ENCODE results near the gene ERC2. TPM values are rescaled to one million over a fixed set of nuclear protein-coding genes. Genes with fewer than 3 reads are reported as not detected.

ERC2 gene
- total RNA-seq, 1 donor from 2014 or later, result 0.35 TPM

- H3K36me3 Mint-ChIP-seq (ENCODE audit: unreplicated experiment), result no peaks in the 10 kb centered on the region
- no peak overlapping the region for H3K27ac Mint-ChIP-seq (ENCODE audit: unreplicated experiment)
- DNase-seq (ENCODE audit: extremely low spot score, unreplicated experiment), result no peak
- H3K4me3 Mint-ChIP-seq (ENCODE audit: unreplicated experiment), result no peak overlapping the region
- H3K4me1 Mint-ChIP-seq (ENCODE audit: unreplicated experiment), result peaks cover 2% of the 10 kb centered on the region
- no peak for TF ChIP-seq CTCF (IDR thresholded peaks at IDR 0.05)
- peaks cover 2% of the 10 kb centered on the region for H3K27me3 Mint-ChIP-seq (ENCODE audit: unreplicated experiment)
- no peaks in the 10 kb centered on the region for H3K9me3 Mint-ChIP-seq (ENCODE audit: unreplicated experiment)
These were observed 262.9 kb downstream of the ERC2 start for GRCh38 chr3:56205406-56205805.

DNA sequence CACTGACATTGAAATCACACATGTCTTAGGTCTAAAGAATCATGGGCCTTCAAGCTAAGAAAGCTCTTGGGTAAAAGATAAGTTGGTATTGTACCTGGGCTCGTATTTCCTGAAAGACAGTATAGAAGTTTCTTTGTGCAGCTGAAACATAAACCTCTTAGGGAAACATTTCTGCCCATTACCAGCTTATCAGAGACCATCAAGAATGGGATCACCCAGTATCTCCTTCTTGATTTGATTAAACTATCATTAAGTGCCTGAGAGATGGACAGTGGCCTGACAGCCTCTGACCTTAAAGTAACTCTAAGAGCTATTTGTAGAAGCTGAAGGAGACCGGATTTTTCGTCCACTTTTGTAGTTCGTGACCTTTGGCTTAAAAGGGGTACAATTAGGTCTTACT lies 265.3 kb downstream of the ERC2 start:
- no peak for DNase-seq (ENCODE audit: extremely low spot score, unreplicated experiment)
- Mint-ChIP-seq H3K27me3 (ENCODE audit: unreplicated experiment) (no peaks in the 10 kb centered on the region), H3K36me3 (ENCODE audit: unreplicated experiment) (no peaks in the 10 kb centered on the region), H3K4me3 (ENCODE audit: unreplicated experiment) (no peak overlapping the region), H3K9me3 (ENCODE audit: unreplicated experiment) (no peaks in the 10 kb centered on the region), H3K27ac (ENCODE audit: unreplicated experiment) (no peak overlapping the region), H3K4me1 (ENCODE audit: unreplicated experiment) (peaks cover 10% of the 10 kb centered on the region)
- no peak for TF ChIP-seq CTCF (IDR thresholded peaks at IDR 0.05)

DNA sequence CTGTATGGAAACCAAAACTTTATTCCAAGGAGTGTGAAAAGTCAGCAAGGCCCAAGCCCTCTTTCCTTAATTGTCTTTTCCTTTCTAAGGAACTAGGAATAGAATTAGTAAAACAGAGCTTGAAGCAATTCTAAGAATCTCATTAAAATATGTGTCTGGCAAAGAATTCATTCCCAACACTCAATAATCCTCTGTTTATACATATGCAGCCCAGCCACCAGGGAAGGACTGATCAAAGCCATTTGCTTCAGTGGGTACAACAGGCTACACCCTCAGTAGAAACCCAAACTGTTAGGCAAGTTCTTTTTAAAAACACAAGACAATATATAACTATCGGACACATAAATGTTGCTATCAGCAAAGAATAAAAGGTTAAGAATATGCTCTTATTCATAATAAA lies 266.9 kb downstream of the ERC2 start:
- no peak overlapping the region for H3K27ac Mint-ChIP-seq (ENCODE audit: unreplicated experiment)
- H3K9me3 Mint-ChIP-seq (ENCODE audit: unreplicated experiment), result no peaks in the 10 kb centered on the region
- no peaks in the 10 kb centered on the region for H3K36me3 Mint-ChIP-seq (ENCODE audit: unreplicated experiment)
- no peak for TF ChIP-seq CTCF (IDR thresholded peaks at IDR 0.05)
- DNase-seq (ENCODE audit: extremely low spot score, unreplicated experiment), result no peak
- H3K27me3 Mint-ChIP-seq (ENCODE audit: unreplicated experiment), result no peaks in the 10 kb centered on the region
- peaks cover 10% of the 10 kb centered on the region for H3K4me1 Mint-ChIP-seq (ENCODE audit: unreplicated experiment)
- H3K4me3 Mint-ChIP-seq (ENCODE audit: unreplicated experiment), result no peak overlapping the region

DNA sequence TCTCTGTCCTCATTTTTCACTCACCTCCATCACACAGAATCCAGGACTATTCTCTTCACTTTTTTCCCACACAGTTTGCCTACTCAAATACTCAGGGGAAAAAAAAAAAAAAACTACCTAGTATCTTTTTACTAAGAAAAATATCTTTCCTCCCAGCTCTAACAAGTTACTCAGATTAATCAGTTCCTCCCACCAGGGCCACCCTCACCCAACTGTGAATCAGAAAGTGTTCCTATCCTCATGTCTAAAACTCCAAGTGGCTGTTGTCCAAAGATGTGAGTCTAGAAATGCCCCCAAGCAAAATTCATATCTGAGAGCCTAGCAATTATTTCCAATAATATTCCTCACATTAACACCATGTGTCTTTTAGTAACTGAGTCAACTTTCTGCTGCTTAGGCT lies 268.0 kb downstream of the ERC2 start:
- Mint-ChIP-seq H3K27ac (ENCODE audit: unreplicated experiment) (no peak overlapping the region), H3K27me3 (ENCODE audit: unreplicated experiment) (no peaks in the 10 kb centered on the region), H3K4me3 (ENCODE audit: unreplicated experiment) (no peak overlapping the region), H3K9me3 (ENCODE audit: unreplicated experiment) (no peaks in the 10 kb centered on the region), H3K36me3 (ENCODE audit: unreplicated experiment) (no peaks in the 10 kb centered on the region), H3K4me1 (ENCODE audit: unreplicated experiment) (peaks cover 10% of the 10 kb centered on the region)
- no peak for DNase-seq (ENCODE audit: extremely low spot score, unreplicated experiment)
- no peak for TF ChIP-seq CTCF (IDR thresholded peaks at IDR 0.05)

- no peak overlapping the region for H3K4me3 Mint-ChIP-seq (ENCODE audit: unreplicated experiment)
- H3K36me3 Mint-ChIP-seq (ENCODE audit: unreplicated experiment), result no peaks in the 10 kb centered on the region
- H3K27me3 Mint-ChIP-seq (ENCODE audit: unreplicated experiment), result no peaks in the 10 kb centered on the region
- TF ChIP-seq CTCF (IDR thresholded peaks at IDR 0.05), result no peak
- no peaks in the 10 kb centered on the region for H3K9me3 Mint-ChIP-seq (ENCODE audit: unreplicated experiment)
- DNase-seq (ENCODE audit: extremely low spot score, unreplicated experiment), result no peak
- H3K27ac Mint-ChIP-seq (ENCODE audit: unreplicated experiment), result no peak overlapping the region
- peaks cover 10% of the 10 kb centered on the region for H3K4me1 Mint-ChIP-seq (ENCODE audit: unreplicated experiment)
These were observed 270.3 kb downstream of the ERC2 start for GRCh38 chr3:56197991-56198390.
